Measurements from ENCODE around the gene SLC5A12.
"Not testable (repeated sequence)": the region's sequence is repeated elsewhere in the genome, so short reads cannot be mapped to it uniquely, and the experiment has no call there.

SLC5A12 gene

DNA sequence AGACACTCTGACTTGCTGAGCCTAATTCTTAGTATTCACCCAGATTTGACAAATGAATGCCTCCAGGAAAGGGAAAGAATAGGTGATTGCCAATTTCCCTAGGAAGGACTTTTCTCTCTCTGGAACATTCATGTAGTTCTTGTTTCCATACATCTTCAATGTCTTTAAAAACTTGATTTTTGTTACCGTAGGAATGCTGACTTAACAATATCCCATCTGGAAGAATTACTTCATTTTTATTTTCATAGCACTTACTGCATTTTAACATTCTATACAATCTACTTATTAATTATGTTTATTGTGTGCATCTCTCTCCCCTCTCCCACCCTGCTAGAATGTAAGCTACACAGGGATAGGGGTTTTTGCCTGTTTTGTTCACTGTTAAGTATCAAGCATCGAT, 66.6 kb downstream of the SLC5A12 start:
- DNase-seq (ENCODE audit: low read depth): no peak

GRCh38 chr11:26651916-26652315, 69.9 kb downstream of the SLC5A12 start:
- DNase-seq (ENCODE audit: low read depth): no peak

DNA sequence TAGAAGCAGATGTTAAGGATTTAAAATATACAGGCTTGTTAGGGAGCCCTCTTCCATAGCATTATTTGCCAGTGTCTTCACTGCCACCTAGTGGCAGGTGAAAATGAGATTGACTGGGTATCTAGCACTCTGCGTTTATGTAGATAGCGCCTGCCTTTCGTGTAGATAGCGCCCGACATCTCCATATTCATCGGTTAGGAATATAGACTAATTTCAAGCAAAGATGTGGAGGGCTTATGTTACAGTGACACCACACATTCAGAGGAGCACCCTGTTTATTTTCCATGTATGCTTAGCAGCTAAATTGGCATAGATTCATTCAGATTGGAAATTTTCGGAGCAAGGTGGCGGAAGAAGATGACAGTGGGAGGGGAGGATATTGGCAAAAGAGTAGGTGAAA, 72.0 kb downstream of the SLC5A12 start:
- peak; percentile 14 for DNase-seq (ENCODE audit: low read depth)

DNA sequence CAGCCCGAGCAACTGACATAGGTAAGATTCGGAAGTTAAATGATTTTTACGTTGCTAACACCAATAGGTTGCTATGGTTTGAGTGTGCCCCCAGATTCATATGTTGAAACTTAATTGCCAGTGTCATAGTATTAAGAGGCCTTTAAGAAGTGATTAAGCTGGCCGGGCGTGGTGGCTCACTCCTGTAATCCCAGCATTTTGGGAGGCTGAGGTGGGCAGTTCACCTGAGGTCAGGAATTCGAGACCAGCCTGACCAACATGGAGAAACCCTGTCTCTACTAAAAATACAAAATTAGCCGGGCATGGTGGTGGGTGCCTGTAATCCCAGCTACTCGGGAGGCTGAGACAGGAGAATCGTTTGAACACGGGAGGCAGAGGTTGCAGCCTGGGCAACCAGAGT, 78.5 kb downstream of the SLC5A12 start:
- not testable (repeated sequence) for DNase-seq (ENCODE audit: low read depth)

DNA sequence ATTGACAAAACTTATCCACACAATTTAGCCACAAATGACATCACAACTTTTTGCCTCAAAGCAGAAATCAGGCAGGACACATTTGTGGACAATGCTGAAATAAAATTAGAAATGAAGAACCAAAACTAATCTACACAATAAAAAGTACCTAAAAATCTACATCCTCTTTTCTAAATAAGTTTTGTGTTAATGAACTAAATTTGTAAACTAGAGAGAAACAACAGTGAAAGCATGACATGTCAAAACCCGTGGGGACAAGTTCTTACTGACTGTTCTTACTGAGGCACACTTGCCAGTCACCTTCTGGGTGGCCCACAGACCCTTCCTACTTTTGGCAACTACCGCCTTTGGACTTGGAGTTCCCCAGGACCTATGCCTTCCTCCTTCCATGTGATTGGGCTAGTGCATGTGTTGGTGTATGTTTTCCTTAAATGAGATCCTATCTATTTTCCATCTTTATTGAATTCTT, 89.1 kb downstream of the SLC5A12 start:
- no peak for DNase-seq (ENCODE audit: low read depth)

DNA sequence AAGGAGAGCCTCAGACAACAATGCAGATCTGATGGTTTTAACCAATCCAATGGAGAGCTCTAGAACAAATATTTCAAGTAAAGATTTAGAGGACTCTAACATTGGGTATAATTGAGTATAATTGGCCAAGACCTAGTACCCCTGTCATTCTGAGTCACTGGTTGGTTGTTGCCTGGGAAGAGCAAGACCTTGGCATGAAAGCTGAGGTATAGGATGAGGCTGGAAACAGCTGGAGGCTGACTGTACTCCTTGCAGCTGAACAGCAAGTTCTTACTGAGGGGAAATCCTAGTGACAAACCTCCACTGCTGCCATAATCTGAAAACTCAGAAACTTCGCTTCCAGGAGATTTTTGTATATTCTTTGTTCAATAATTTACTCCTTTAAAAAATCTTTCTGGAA, 95.5 kb downstream of the SLC5A12 start:
- no peak for DNase-seq (ENCODE audit: low read depth)

GRCh38 chr11:26623076-26623659, 98.7 kb downstream of the SLC5A12 start:
- no peak for DNase-seq (ENCODE audit: low read depth)

GRCh38 chr11:26622181-26622580, 99.7 kb downstream of the SLC5A12 start:
- no peak for DNase-seq (ENCODE audit: low read depth)

DNA sequence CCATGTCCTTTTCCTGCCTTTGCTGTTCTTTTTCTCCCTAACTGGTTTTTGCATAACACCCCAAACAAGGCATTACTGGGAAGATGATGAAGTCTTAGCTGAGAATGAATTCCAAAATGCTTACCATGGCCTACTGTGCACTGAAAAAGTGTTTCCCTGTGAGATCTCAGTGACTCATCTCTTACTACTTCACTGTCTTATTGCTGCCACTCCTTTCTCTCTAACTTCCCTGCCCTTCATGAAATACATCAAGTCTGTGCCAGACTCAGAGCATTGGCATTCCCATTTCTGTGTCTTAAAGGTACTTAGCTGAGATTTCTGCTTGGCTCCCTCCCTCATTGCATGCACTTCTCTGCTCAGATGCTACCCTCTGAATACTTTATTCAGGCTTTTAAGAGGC, 100.7 kb downstream of the SLC5A12 start:
- DNase-seq (ENCODE audit: low read depth): peak; percentile 59

DNA sequence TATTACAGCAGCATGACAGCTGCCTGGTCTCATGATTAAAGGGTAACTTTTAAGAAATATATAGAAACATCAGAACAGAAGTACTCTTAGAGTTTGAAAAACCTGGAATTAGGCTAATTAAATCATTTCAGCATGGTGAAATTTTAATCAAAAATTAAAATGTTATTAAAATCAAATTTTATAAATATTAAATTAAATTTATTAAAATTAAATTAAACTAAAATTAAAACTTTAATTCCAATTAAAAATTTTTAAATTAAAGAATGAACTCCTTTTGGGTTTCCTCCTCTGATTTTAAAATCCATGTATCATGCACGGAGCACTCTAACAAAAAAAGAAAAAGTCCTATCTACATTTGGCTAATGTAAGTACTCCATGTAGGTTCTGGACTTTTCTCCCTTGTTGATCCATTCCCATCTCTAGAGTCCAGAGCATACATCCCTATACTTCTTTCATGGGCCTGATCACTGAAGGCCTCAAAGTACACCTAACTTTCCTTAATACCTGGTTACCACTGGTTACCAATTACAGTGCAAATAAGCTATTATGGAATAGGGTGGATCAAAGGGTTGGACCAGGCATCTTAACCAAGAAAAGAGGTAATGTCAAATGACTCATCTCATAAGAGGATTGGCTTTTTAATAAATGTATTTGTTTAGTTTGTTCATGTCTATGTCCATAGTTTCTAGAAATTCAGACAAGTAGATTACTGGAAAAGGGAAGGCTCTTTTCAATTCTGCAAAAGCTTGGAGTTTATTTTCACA, 101.4 kb downstream of the SLC5A12 start:
- DNase-seq (ENCODE audit: low read depth): no peak

DNA sequence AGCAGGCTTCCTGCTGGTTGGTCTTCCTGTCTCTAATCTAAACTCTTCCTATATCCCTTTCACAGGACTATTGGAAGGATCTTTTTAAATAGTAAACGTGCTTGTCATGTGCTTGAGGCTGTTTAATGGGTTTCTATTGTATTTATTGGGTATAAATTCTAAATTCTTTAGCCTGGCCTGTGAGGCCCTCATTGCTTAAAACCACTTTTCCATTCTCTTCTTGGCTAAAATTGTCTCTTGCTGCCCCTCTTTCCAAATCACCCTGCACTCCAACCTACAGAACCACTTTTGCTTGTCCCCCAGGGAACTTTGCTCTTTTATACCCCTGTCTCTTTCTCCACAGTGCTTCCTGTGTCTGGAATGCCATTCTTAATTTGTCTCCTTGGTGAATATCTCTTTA, 103.4 kb downstream of the SLC5A12 start:
- no peak for DNase-seq (ENCODE audit: low read depth)

Data from HS-27A (cell line).